NCI-H774 (cell line): ENCODE measurements around the gene TRPM8.
"Not testable (repeated sequence)": the region's sequence is repeated elsewhere in the genome, so short reads cannot be mapped to it uniquely, and the experiment has no call there.

Experiments used
- DNase-seq: peaks from one replicate; lab custom pipeline; 2025; lab: John Stamatoyannopoulos, UW

TRPM8 gene

DNA sequence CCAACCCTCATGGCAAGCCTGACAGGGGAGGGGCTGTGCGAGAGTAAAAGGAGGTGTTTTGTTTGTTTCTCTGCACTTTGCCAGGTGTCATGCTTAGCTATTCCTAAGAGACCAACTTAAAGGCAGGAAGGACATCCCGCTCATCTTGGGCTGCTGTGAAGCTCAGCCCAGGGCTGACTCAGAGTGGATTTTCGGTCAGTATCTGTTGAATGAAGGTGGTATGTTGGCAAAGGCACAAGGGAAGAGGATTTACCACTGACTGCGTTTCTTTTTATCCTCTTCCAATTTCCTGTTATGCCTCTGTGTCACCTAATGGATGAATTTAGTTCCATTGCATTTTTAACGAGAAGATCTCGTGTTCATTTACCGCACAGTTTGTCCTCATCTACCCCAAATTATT, 18.9 kb downstream of the TRPM8 start:
- no peak for DNase-seq

DNA sequence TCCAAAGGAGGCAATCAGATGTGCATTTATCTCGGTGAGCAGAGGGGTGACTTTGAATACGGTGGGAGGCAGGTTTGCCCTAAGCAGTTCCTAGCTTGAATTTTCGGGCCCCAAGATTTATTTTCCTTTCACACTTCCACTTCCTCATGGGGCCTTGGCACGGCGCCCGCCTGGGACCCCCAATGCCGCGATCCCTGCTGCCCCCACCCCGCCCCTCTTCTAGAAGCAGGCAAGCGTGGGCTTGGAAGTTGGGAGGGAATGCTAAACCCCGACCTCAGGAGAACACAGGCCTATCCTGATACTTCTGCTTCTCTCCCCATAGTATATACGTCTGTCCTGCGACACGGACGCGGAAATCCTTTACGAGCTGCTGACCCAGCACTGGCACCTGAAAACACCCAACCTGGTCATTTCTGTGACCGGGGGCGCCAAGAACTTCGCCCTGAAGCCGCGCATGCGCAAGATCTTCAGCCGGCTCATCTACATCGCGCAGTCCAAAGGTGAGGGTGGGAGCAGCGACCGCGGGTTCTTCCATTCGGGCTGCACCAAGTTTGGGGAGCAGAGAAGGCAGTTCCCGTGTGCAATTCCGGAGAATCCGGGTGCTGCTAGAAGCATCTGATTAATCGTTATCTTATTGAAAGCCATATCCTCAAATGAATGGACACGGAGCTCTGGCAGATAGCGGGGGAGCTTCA, 21.6 kb downstream of the TRPM8 start:
- DNase-seq: no peak

DNA sequence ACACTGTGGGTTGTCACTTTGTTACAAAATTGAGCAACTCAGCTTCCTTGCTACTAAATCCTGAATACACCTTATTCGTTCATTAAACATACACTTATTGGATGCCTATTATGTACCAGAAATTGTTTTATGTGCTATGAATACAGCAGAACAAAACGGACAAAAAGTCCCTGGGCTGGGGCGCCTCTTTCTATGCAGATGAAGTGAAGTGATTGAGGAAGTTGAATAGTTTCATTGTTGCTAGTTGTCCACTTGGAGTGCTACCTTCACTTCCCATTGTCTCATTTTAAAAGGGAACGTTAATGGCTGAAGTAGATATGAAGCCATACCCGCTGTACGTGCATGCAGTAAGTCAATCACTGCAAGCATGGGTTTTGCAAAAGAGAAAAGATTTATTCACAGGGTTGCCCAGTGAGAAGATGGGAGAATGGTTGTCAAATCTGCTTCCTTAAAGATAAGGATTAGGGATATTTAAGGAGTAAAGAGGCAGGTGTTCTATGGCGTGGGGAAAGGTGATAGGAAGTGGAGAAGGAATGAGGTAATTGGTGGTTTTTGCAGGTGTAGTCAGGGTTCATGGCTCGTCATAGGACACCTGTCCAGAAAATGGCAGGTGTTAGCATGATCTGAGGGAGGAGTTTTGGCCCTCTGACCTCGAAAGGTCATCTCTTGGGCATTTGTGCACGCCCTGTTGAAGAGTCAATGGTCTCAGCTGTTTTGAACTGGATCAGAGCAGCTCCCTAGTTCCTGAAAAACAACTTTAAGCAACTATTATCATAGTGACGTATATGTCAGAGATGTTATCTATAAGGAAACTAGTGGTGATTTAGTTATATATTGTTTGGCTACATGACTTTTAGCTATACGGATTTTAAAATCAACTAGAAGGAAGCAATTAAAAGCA, 23.5 kb downstream of the TRPM8 start:
- DNase-seq: peak; percentile 86

DNA sequence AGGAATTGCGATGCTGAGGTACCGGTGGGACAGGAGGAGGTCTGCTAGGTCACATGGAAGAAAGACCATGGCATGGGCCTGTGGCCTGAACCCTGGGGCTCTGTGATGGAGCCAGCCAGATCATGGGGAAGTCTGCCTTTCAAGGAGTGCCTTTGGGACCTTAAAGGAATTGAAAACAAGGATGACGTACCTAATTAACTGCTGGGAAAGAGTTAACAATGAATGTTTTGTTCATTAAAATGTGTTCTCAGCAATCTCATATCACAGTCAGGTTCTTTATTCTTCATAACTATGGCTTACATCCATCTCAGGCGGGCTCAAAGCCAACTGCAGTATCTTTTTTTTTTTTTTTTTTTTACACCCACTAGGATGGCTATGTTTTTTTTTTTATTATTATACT, 25.6 kb downstream of the TRPM8 start:
- no peak for DNase-seq

DNA sequence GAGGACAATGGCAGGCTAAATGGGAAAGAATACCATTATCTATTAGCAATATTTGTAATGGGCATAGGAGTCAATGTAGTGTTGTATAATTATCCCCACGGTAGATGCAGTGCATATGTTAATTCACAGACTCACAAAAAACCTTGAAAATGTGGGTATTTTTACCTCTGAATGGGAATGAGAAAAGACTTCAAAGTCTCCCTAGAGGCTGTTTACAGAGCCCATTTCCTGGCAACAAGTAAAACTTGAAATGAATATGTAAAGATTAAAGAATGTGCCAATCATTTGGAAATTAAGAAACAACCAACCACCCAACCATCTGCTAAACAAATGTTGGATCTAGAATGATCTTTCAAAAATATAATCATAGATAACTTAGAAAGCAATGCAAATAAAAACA, 27.1 kb downstream of the TRPM8 start:
- no peak for DNase-seq

DNA sequence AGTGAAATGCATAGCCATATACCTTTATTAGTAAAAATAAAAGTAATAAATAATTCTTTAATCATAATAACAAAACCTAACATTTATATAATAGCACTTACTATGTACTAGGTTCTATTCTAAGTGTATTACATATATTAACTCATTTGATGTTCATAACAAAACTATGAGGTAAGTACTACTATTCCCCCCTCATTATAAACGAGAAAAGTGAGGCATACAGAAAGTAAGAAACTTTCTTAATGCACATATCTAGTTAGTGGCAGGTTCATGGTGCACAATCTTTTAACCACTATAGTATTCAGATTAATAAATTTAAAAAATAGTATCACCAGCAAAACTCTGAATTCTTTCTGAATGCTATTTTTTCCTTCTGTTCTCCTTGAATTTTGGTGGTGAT, 27.5 kb downstream of the TRPM8 start:
- no peak for DNase-seq

DNA sequence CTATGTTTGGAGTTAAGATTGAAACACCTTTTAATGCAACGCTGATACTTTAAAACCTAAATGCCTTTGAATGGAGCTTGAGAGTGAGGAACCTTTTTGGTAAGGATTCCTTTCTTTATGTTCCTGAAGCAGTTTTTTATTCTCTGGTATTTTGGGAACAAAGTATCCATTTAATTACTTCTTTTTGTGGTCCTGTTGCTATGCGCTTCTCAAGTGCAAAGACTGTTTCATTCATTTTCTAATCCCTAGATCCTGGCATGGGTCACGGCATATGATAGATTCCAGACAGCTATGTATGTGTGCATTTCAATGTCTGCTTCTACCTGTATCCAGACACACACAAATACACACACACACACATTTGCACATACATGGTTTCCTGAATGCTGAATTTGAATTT, 28.0 kb downstream of the TRPM8 start:
- no peak for DNase-seq

DNA sequence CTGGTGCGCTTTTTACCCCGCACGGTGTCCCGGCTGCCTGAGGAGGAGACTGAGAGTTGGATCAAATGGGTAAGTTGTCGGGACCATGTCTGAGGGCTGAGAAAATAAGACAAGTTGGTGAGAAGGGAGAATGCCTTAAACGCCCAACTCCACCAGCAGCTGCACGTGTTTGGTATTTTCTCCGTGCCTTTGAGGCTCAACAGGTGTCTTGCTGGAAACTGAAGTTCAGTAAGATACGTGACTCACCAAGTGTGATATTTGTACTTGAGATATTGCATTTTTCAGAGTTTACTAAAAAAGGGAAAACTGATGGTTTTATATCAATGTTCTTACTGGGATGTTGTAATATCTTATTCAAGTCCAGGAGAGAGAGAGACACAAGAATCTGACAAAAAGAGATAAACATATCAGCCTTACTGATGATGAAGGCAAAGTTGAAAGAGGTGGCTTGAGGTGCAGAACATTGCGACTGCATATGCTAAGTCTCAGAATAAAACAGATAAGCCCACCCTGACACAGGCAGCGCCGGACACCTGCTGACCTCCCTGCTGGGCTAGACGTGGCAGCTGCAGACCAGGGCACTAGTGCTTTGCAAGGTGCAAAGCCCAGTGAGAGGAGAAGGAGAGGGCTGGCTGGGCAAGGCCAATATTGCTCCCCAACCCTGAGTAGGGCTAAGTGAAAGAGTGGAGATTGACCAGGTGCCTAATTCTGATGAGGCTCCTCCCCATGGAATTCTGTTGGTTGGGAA, 33.1 kb downstream of the TRPM8 start:
- DNase-seq: no peak

DNA sequence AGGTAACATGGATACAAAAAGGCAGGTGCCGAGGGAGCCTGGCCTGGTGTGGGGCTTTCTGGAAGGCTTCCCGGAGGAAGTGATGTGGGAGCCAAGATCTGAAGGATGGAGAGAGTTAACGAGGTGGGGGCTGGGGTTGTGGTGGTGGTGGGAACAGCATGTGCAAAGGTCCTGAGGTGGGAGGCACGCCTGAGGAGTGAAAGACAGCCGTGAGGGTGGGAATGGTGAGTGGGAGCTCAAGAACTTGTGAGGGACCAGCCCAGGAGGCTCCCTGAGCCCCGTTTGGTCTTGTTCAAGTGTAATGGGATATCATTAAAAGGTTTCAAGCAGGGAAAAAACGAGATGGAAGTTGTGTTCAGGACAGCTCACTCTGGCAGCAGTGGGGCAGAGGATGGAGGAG, 35.2 kb downstream of the TRPM8 start:
- DNase-seq: no peak

DNA sequence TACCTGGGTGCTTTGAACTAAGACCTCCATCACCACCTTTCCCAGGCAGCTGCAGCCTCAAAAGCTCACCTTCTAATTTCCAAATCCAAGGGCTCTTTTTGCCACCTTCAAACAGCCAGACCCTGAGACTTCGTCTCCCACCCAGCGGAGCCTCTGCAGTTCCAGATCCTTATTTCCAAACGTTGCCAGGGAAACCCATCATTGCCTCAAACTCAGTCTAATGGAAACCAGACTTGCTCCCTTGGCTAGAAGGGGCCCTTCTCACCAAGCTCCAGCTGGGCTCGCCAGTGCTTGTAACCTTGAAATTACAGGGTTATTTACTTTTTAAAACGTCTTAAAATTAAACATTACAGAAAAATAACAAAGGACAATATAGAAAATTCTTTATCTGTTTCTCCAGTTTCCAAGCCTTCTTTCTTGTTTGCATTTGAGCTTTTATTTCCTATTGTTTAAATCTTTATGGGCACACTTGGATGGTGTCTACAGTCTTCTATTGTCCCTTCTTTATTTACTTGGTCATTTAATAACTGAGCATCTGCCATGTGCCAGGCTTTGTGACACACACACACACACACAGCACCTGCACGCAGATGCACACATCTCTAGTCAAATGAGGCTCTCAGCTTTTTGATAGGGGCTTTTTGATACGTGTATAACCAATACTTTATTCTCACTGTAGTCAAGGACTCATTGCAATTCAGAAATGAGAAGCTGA, 36.1 kb downstream of the TRPM8 start:
- DNase-seq: peak; percentile 84

DNA sequence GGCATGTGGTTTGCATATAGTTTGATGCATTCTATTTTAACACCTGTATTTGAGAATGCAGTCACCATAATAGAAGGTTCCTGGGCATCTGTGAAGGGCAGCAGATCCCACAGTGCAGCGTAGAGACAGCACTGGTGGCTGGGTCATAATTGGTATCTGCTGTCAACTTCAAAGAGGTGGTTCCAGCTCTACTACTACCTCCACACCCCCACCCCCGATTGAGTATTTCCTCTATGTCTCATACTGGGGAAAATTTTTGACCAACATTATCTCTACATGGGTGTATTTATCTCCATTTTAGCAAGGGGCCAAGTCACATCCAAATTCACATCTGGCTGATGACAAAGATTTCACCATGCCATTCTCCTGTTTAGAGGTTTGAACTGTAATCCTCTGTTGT, 43.0 kb downstream of the TRPM8 start:
- no peak for DNase-seq

DNA sequence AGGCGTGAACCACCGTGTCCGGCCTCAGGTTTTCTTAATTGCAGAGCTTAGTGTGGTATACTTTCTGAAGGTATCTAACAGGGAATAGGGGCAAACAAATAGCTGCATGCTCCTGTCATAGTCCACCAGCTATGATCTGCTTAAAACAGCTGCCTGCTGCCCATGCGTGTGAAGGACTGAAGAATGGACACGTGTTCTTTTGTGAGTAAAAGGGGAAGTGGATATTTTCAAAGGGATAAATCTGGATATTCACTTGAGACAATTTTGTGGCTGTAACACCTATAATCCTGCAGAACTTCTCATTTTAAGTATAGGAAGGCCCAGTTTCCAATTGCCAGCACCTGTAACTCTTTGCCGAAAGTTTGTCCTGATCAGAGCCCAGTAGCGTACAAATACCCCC, 44.7 kb downstream of the TRPM8 start:
- no peak for DNase-seq

DNA sequence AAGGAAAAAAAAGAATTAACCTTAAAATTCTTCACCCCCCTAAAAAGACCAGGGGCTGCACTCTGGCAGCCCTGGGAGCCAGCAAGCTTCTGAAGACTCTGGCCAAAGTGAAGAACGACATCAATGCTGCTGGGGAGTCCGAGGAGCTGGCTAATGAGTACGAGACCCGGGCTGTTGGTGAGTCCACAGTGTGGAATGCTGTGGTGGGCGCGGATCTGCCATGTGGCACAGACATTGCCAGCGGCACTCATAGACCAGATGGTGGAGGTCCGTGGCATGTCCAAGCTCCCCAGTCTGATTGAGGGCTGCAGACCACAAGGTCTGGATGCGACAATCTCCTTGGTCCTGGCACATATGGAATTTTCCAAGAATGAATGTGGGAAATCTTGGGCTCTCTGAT, 47.4 kb downstream of the TRPM8 start:
- DNase-seq: no peak

DNA sequence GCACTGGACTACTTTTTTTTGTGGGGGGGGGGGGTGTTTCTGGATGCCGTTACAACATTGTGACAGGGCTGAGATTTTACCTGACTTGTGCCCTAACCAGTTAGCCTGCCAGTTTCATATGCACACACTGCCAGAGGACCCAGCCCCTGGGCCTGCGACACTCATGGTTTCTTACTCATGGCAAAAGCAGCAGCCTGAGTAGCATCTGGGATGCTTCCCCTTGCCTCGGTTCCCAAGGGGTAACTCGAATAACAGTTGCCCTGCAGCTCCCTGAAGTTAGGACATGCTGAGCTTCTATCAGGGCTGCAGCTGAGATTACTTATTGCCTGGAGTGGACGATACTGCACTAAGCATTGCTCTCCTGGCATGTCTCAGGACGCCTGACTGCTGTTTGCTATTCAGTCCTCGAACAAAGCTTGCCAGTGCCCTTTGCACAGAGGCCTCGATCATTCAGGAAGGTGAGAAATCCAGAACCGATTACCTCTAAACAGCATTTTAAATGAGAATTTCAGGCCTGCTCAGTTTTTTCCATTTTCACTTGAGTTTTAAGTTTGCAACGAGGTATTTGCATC, 47.9 kb downstream of the TRPM8 start:
- no peak for DNase-seq

DNA sequence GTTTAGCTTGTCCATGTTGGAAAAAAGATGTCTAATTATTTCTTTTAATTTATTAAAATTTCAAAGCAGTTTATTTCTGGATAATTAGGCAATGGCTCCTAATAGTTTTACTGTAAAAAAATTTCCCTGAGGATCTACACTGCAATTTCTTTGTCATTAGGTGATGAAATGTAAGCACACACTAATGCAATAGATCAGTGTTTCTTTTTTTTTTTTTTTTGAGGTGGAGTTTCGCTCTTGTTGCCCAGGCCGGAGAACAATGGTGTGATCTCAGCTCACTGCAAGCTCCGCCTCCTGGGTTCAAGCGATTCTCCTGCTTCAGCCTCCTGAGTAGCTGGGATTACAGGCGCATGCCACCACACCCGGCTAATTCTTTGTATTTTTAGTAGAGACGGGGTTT, 48.5 kb downstream of the TRPM8 start:
- not testable (repeated sequence) for DNase-seq

DNA sequence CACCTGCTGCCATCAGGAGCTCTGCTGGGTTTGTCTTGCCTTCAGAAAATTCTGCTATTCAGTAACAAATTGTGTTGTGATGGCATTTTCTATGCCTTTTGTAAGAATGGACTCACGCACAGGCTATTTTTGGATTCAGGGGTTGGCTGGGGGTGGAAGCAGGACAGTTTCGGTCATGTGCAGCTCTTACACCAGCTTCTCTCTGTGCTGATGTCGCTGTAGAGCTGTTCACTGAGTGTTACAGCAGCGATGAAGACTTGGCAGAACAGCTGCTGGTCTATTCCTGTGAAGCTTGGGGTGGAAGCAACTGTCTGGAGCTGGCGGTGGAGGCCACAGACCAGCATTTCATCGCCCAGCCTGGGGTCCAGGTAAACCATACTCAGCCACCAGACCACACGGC, 49.2 kb downstream of the TRPM8 start:
- no peak for DNase-seq

DNA sequence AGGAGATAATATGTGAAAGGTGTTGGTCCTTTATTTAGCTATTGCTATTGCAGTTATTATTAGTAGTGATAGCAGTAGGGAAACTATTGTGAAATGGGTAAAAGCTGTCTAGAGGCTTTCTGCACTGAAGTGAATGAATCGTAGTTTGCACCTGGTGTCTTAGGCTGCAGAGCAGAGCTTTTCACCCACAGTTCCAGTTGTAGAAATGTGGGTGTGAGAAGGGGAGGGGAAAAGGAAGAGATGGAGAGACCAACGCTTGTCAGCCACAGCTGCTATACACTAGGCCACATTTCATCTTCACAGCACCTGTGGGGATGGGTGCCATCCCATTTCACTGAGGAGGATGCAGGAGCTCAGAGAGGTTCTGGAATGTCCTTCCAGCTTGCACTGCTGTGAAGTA, 50.0 kb downstream of the TRPM8 start:
- no peak for DNase-seq

DNA sequence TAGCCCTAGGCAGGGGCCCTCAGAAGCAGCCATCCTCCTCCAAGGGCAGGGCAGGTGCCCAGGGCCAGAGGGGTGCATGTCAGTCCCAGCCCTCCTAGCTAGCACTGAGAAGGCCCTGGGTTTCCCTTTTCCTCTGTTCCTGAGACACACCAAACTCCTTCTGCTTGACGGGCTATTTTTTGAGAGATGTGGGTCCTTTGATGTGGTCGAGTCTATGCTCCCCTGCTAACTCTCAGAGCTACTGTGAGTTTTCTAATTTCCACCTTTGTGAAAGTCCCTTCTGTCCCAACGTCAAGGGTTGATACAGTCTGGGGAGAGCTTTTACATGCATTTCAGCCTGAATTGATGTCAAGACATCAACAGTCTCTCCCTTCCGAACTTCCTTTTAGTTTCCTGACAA, 51.4 kb downstream of the TRPM8 start:
- no peak for DNase-seq

DNA sequence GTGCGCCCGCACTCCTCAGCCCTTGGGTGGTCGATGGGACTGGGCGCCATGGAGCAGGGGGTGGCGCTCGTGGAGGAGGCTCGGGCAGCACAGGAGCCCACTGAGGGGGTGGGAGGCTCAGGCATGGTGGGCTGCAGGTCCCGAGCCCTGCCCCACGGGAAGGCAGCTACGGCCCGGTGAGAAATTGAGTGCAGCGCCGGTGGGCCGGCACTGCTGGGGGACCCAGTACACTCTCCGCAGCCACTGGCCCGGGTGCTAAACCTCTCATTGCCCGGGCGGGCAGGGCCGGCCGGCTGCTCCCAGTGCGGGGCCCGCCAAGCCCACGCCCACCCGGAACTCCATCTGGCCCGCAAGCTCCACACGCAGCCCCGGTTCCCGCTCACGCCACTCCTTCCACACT, 55.3 kb downstream of the TRPM8 start:
- not testable (repeated sequence) for DNase-seq

DNA sequence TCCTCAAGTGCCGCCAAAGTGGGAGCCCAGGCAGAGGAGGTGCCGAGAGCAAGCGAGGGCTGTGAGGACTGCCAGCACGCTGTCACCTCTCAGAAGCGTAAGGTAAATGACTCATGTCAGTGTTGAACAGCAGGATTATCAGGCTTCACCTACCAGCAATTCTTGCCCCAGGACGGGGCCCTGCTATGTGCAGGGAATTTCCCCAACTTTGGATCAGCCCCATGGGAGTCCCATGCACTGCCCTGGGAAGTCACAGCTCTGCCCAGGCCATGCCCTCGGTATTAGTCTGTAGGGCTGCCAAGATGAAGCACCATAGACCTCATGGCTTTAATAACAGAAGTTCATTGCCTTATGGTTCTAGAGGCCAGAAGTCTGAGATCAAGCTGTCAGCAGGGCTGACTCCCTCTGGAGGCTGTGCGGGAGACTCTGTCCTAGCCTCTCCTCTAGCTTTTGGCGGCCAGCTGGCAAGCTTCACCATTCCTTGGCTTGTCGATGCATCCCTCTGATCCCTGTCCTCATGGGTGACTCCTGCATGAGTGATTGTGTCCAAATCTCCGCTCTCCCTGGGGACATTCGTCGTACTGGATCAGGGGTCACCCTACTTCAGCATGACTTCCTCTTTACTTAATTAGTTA, 55.9 kb downstream of the TRPM8 start:
- DNase-seq: no peak

DNA sequence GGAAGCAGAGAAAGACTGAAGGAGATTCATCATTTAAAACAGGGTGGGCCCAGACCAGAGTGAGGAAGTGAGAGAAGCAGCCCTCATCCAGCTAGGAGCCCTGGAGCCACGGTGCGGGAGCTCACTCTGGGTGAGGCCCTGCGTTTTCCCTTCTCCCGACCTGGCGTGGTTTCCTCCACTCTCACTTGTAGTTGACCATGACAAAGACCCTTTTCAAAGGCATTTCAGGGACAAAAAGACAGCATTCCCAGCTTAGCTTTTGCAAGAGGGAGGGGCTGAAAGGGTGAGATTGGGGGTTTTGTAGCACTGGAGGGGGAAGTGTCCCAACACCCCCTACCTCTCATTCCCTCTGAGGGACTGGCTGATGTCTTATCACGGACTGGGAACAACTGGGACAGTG, 56.6 kb downstream of the TRPM8 start:
- no peak for DNase-seq
